ENCODE data around the gene ST6GALNAC1. TPM values are rescaled to one million over a fixed set of nuclear protein-coding genes. Genes with fewer than 3 reads are reported as not detected.
A peak's percentile ranks its signal among the peaks of the same experiment; 100 is the strongest.

Gene ST6GALNAC1
- total RNA-seq, 1 experiment from 2014 or later: not detected

DNA sequence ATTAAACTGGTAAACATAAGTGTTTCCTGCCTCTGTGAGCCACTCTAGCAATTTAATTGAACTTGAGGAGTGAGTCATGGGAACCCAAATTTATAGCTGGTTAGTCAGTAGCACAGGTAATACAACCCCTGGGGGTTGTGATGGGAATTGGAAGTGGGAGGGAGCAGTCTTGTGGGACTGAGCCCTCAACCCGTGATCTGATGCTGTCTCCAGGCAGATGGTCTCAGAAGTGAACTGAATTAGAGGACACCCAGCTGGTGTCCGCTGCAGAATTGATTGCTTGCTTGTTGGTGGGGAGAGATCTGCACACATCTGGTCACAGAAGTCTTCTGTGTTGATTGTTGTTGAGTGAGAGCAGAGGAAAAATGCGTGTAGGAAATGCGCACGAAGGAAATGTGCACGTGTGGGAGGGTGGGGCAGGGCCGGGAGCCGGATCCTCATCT, 50.2 kb downstream of the ST6GALNAC1 start:
- H4K20me1 ChIP-seq (ENCODE audit: insufficient read depth): no peaks in the 10 kb centered on the region
- H3K4me2 ChIP-seq (ENCODE audit: low read length): peak overlapping the region; percentile 64
- H3K9ac ChIP-seq (ENCODE audit: low read length): 0 out of 2 replicates have a peak overlapping the region, but pooled peaks have one; percentile 15
- ChIA-PET POLR2A (interaction anchor here (0.8 to 2.7 kb wide), 5 partner anchors 8 to 144 kb away, joined by 3 to 13 read pairs (median 4); partner anchors contain the start of gene MFSD11), CTCF (interaction anchor here (0.8 to 1.9 kb wide), 4 partner anchors 8 to 36 kb away, joined by 3 to 10 read pairs (median 6); no protein-coding TSS in a partner anchor), RAD21 (ENCODE audit: low non-redundant PET in 1 of 2, low total read pairs in 2 of 2, uncharacterized antibody in 2 of 2, unreplicated experiment in 2 of 2) (interaction anchor here in 1 of 2 experiments (0.5 kb wide), 1 partner anchor 17 kb away, joined by 4 read pairs; no protein-coding TSS in a partner anchor)
- no TSS peak for BruUV-seq (replicated peaks)
- TF ChIP-seq SP1 (IDR thresholded peaks at IDR 0.05; ENCODE audit: low read depth) (peak; percentile 43), JUND (IDR thresholded peaks at IDR 0.05) (peak; percentile 48; the same call in 1 of the 2 replicates), RAD21 (IDR thresholded peaks at IDR 0.05; ENCODE audit: low read depth) (peak; percentile 19; the same call in 1 of the 2 replicates), FOSL1 (IDR thresholded peaks at IDR 0.05; ENCODE audit: low read depth) (peak; percentile 82), ELF1 (IDR thresholded peaks at IDR 0.05; ENCODE audit: borderline replicate concordance, low read depth) (no peak), CBX3 (IDR thresholded peaks at IDR 0.05; ENCODE audit: low read depth) (peak; percentile 61; the same call in 1 of the 2 replicates)
- TF ChIP-seq, protein P1, sequence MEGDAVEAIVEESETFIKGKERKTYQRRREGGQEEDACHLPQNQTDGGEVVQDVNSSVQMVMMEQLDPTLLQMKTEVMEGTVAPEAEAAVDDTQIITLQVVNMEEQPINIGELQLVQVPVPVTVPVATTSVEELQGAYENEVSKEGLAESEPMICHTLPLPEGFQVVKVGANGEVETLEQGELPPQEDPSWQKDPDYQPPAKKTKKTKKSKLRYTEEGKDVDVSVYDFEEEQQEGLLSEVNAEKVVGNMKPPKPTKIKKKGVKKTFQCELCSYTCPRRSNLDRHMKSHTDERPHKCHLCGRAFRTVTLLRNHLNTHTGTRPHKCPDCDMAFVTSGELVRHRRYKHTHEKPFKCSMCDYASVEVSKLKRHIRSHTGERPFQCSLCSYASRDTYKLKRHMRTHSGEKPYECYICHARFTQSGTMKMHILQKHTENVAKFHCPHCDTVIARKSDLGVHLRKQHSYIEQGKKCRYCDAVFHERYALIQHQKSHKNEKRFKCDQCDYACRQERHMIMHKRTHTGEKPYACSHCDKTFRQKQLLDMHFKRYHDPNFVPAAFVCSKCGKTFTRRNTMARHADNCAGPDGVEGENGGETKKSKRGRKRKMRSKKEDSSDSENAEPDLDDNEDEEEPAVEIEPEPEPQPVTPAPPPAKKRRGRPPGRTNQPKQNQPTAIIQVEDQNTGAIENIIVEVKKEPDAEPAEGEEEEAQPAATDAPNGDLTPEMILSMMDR (IDR thresholded peaks at IDR 0.05 in 2 of 3, conservative IDR thresholded peaks at IDR 0.05 in 1 of 3; ENCODE audit: borderline replicate concordance in 1 of 3, insufficient read depth in 1 of 3, low read depth in 2 of 3, low read length in 2 of 3): peak in 2 of 3 experiments; percentile 31 to 38; a peak in 3 of 6 replicates
- TF ChIP-seq, protein P2, sequence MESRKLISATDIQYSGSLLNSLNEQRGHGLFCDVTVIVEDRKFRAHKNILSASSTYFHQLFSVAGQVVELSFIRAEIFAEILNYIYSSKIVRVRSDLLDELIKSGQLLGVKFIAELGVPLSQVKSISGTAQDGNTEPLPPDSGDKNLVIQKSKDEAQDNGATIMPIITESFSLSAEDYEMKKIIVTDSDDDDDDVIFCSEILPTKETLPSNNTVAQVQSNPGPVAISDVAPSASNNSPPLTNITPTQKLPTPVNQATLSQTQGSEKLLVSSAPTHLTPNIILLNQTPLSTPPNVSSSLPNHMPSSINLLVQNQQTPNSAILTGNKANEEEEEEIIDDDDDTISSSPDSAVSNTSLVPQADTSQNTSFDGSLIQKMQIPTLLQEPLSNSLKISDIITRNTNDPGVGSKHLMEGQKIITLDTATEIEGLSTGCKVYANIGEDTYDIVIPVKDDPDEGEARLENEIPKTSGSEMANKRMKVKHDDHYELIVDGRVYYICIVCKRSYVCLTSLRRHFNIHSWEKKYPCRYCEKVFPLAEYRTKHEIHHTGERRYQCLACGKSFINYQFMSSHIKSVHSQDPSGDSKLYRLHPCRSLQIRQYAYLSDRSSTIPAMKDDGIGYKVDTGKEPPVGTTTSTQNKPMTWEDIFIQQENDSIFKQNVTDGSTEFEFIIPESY (IDR thresholded peaks at IDR 0.05; ENCODE audit: extremely low read depth, insufficient replicate concordance, low read length): no peak
- H2AFZ ChIP-seq (ENCODE audit: low read depth, low read length, poor library complexity, severe bottlenecking): peak overlapping the region; percentile 12
- peak overlapping the region in 1 of 2 experiments; percentile 14; a peak in 1 of 4 replicates for H3K4me3 ChIP-seq (replicated peaks in 1 of 2; ENCODE audit: low read depth in 1 of 2, low read length in 2 of 2)
- H3K27ac ChIP-seq (ENCODE audit: low read depth, low read length): no peak overlapping the region; the same call in 1 of the 2 replicates
- H3K9me2 ChIP-seq (ENCODE audit: insufficient read depth): no peaks in the 10 kb centered on the region
- DNase-seq (ENCODE audit: low read depth, low spot score) (peak; percentile 74), ATAC-seq (peak; percentile 93)
- H3K36me3 ChIP-seq (ENCODE audit: control insufficient read depth in 1 of 2, insufficient read depth in 2 of 2, low read length in 2 of 2): no peaks in the 10 kb centered on the region
- H3K4me1 ChIP-seq (ENCODE audit: control insufficient read depth in 1 of 2, insufficient read depth in 2 of 2, low read length in 2 of 2): peaks cover 22 to 39% of the 10 kb centered on the region in 2 experiments
- intact Hi-C loops (cut with micrococcal nuclease): no loop called here
- no peaks in the 10 kb centered on the region for H3K27me3 ChIP-seq (ENCODE audit: insufficient read depth, low read length)
- H3K79me2 ChIP-seq (ENCODE audit: insufficient read depth, low read length): no peaks in the 10 kb centered on the region
- H3K9me3 ChIP-seq (ENCODE audit: control insufficient read depth in 1 of 2, insufficient read depth in 1 of 2, low read depth in 1 of 2, low read length in 2 of 2): no peaks in the 10 kb centered on the region

Measured in HCT116 (cell line).